ENCODE measurements around the gene DDX3X.
"Not testable (repeated sequence)": the region's sequence is repeated elsewhere in the genome, so short reads cannot be mapped to it uniquely, and the experiment has no call there.

Gene DDX3X

GRCh38 chrX:41384051-41384705 is 50.2 kb downstream of the DDX3X start:
- H4K20me1 ChIP-seq (ENCODE audit: insufficient read depth, low read length): no peaks in the 10 kb centered on the region
- TF ChIP-seq CTCF (IDR thresholded peaks at IDR 0.05; ENCODE audit: low read depth, low read length) (no peak), EZH2phosphoT487 (IDR thresholded peaks at IDR 0.05; ENCODE audit: low read depth) (no peak)
- H3K79me2 ChIP-seq (ENCODE audit: low read length): no peaks in the 10 kb centered on the region
- H3K4me2 ChIP-seq (ENCODE audit: low read length): peak overlapping the region; percentile 43
- peaks cover 3% of the 10 kb centered on the region; the same call in 1 of the 2 replicates for H3K4me1 ChIP-seq (ENCODE audit: low read length)
- H3K27me3 ChIP-seq (ENCODE audit: low read depth, low read length): no peaks in the 10 kb centered on the region
- no peaks in the 10 kb centered on the region for H3K9me3 ChIP-seq (ENCODE audit: insufficient read depth, low read length)
- peak overlapping the region; percentile 77 for H2AFZ ChIP-seq (ENCODE audit: low read depth, low read length)
- H3K27ac ChIP-seq (ENCODE audit: low read length): no peak overlapping the region
- H3K9ac ChIP-seq (ENCODE audit: low read length): no peak overlapping the region
- no peaks in the 10 kb centered on the region for H3K36me3 ChIP-seq (replicated peaks; ENCODE audit: low read depth, low read length)
- H3K4me3 ChIP-seq (ENCODE audit: low read length): no peak overlapping the region

- Histone ChIP-seq H2AFZ (ENCODE audit: low read depth, low read length) (no peak overlapping the region), H3K27me3 (ENCODE audit: low read depth, low read length) (no peaks in the 10 kb centered on the region), H3K4me1 (ENCODE audit: low read length) (peaks cover 3% of the 10 kb centered on the region; the same call in 1 of the 2 replicates), H3K9ac (ENCODE audit: low read length) (no peak overlapping the region), H3K9me3 (ENCODE audit: insufficient read depth, low read length) (no peaks in the 10 kb centered on the region), H3K36me3 (replicated peaks; ENCODE audit: low read depth, low read length) (no peaks in the 10 kb centered on the region), H3K4me3 (ENCODE audit: low read length) (no peak overlapping the region), H3K4me2 (ENCODE audit: low read length) (no peak overlapping the region), H3K27ac (ENCODE audit: low read length) (no peak overlapping the region), H3K79me2 (ENCODE audit: low read length) (no peaks in the 10 kb centered on the region), H4K20me1 (ENCODE audit: insufficient read depth, low read length) (no peaks in the 10 kb centered on the region)
- no peak for TF ChIP-seq CTCF (IDR thresholded peaks at IDR 0.05; ENCODE audit: low read depth, low read length)
- no peak for TF ChIP-seq EZH2phosphoT487 (IDR thresholded peaks at IDR 0.05; ENCODE audit: low read depth)
Measured at GRCh38 chrX:41386222-41386990, 52.4 kb downstream of the DDX3X start.

- Histone ChIP-seq H3K9ac (ENCODE audit: low read length) (no peak overlapping the region), H3K27me3 (ENCODE audit: low read depth, low read length) (no peaks in the 10 kb centered on the region), H3K9me3 (ENCODE audit: insufficient read depth, low read length) (no peaks in the 10 kb centered on the region), H3K27ac (ENCODE audit: low read length) (no peak overlapping the region), H3K4me1 (ENCODE audit: low read length) (peaks cover 3% of the 10 kb centered on the region; the same call in 1 of the 2 replicates), H3K4me2 (ENCODE audit: low read length) (no peak overlapping the region), H3K36me3 (replicated peaks; ENCODE audit: low read depth, low read length) (no peaks in the 10 kb centered on the region), H2AFZ (ENCODE audit: low read depth, low read length) (no peak overlapping the region), H4K20me1 (ENCODE audit: insufficient read depth, low read length) (no peaks in the 10 kb centered on the region), H3K79me2 (ENCODE audit: low read length) (no peaks in the 10 kb centered on the region), H3K4me3 (ENCODE audit: low read length) (no peak overlapping the region)
- TF ChIP-seq CTCF (IDR thresholded peaks at IDR 0.05; ENCODE audit: low read depth, low read length): no peak
- TF ChIP-seq EZH2phosphoT487 (IDR thresholded peaks at IDR 0.05; ENCODE audit: low read depth): no peak
Measured at GRCh38 chrX:41388543-41388942, 54.6 kb downstream of the DDX3X start.

GRCh38 chrX:41389311-41389888 is 55.4 kb downstream of the DDX3X start:
- H3K4me3 ChIP-seq (ENCODE audit: low read length): no peak overlapping the region
- H3K4me2 ChIP-seq (ENCODE audit: low read length): no peak overlapping the region

GRCh38 chrX:41390576-41390975 is 56.6 kb downstream of the DDX3X start:
- not testable (repeated sequence) for H3K4me1 ChIP-seq (ENCODE audit: low read length); H3K9ac ChIP-seq (ENCODE audit: low read length); H4K20me1 ChIP-seq (ENCODE audit: insufficient read depth, low read length); H3K27me3 ChIP-seq (ENCODE audit: low read depth, low read length); H2AFZ ChIP-seq (ENCODE audit: low read depth, low read length); H3K27ac ChIP-seq (ENCODE audit: low read length); H3K36me3 ChIP-seq (replicated peaks; ENCODE audit: low read depth, low read length); H3K4me3 ChIP-seq (ENCODE audit: low read length); H3K4me2 ChIP-seq (ENCODE audit: low read length); H3K79me2 ChIP-seq (ENCODE audit: low read length); H3K9me3 ChIP-seq (ENCODE audit: insufficient read depth, low read length)

More at GRCh38 chrX:41389311-41389888, 55.4 kb downstream of the DDX3X start:
- Histone ChIP-seq H3K4me1 (ENCODE audit: low read length) (no peaks in the 10 kb centered on the region), H3K9ac (ENCODE audit: low read length) (no peak overlapping the region), H2AFZ (ENCODE audit: low read depth, low read length) (no peak overlapping the region), H3K27ac (ENCODE audit: low read length) (no peak overlapping the region), H4K20me1 (ENCODE audit: insufficient read depth, low read length) (no peaks in the 10 kb centered on the region), H3K27me3 (ENCODE audit: low read depth, low read length) (no peaks in the 10 kb centered on the region), H3K36me3 (replicated peaks; ENCODE audit: low read depth, low read length) (no peaks in the 10 kb centered on the region), H3K79me2 (ENCODE audit: low read length) (no peaks in the 10 kb centered on the region), H3K9me3 (ENCODE audit: insufficient read depth, low read length) (no peaks in the 10 kb centered on the region)
- TF ChIP-seq EZH2phosphoT487 (IDR thresholded peaks at IDR 0.05; ENCODE audit: low read depth): no peak
- no peak for TF ChIP-seq CTCF (IDR thresholded peaks at IDR 0.05; ENCODE audit: low read depth, low read length)

All from OCI-LY3 (cell line).